AG04449 (cell line): ENCODE data around the gene PSMD2.

Source experiments
- CTCF ChIA-PET: fragments of 350-600 bp; formaldehyde crosslinking; extraction: SDS; loops from one replicate; lab custom pipeline; 2021; ENCODE audit warnings: antibody characterized with exemption; lab: Yijun Ruan, JAX
- POLR2A ChIA-PET: fragments of 400-600, 350-600 bp; formaldehyde crosslinking; extraction: SDS; loops from one replicate; lab custom pipeline; 2020; ENCODE audit warnings: antibody characterized with exemption, inconsistent platforms; lab: Yijun Ruan, JAX
- DNase-seq: peaks from one replicate; pipeline ENCODE4 v3.0.0-alpha.2; 2010; ENCODE audit warnings: low read depth, low spot score
- H3K4me3 ChIP-seq: 2 replicates; pipeline ENCODE4 v1.5.1; 2011; ENCODE audit warnings: low read depth, mild to moderate bottlenecking, control low read depth, low read length
- TF ChIP-seq, protein P1 (sequence below): IDR thresholded peaks from one replicate; pipeline ENCODE4 v1.5.1; 2011; ENCODE audit warnings: mild to moderate bottlenecking, moderate library complexity, low read length, control low read depth, inconsistent platforms; ENCODE audit not compliant: insufficient read depth; ENCODE audit errors: missing control alignments

The PSMD2 gene

DNA sequence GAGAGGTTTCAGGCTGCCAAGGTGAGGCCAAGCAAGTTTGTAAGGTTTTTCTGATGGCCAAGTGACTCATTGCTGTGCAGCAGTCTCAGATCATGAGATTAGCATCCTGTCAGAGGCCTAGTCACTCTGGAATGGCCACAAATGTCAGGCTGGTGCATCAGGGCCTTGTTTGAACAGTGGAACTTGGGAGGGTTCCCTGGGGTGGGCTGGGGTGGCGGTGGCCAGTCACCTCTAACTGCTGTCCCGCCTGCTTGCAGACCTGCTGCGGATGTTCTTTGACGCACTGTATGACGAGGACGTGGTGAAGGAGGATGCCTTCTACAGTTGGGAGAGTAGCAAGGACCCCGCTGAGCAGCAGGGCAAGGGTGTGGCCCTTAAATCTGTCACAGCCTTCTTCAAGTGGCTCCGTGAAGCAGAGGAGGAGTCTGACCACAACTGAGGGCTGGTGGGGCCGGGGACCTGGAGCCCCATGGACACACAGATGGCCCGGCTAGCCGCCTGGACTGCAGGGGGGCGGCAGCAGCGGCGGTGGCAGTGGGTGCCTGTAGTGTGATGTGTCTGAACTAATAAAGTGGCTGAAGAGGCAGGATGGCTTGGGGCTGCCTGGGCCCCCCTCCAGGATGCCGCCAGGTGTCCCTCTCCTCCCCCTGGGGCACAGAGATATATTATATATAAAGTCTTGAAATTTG, 35.6 kb downstream of the PSMD2 start:
- CTCF ChIA-PET, result interaction anchor here (1.0 kb wide), 1 partner anchor 11 kb away, joined by 3 read pairs; no protein-coding TSS in a partner anchor
- POLR2A ChIA-PET, result no interaction called here
- TF ChIP-seq, protein P1, sequence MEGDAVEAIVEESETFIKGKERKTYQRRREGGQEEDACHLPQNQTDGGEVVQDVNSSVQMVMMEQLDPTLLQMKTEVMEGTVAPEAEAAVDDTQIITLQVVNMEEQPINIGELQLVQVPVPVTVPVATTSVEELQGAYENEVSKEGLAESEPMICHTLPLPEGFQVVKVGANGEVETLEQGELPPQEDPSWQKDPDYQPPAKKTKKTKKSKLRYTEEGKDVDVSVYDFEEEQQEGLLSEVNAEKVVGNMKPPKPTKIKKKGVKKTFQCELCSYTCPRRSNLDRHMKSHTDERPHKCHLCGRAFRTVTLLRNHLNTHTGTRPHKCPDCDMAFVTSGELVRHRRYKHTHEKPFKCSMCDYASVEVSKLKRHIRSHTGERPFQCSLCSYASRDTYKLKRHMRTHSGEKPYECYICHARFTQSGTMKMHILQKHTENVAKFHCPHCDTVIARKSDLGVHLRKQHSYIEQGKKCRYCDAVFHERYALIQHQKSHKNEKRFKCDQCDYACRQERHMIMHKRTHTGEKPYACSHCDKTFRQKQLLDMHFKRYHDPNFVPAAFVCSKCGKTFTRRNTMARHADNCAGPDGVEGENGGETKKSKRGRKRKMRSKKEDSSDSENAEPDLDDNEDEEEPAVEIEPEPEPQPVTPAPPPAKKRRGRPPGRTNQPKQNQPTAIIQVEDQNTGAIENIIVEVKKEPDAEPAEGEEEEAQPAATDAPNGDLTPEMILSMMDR, result no peak
- H3K4me3 ChIP-seq, result no peak overlapping the region
- DNase-seq, result no peak

DNA sequence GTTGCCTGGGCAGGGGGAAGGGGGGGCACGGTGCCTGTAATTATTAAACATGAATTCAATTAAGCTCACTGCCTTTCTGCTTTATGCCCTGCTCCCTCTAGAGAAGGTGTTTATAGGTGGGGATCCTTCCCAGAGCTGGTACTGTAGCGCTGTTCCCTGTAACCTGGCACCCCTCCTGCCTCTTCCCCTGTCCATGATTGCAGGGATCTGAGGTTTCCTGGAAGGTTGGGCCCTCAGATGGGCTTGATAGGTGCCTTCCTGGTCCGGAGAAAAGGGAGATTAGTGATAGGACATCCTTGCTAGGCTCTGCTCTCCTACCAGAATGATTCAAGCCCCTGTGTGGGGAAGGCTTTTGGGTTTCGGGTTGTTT, 36.2 kb downstream of the PSMD2 start:
- CTCF ChIA-PET, result interaction anchor here (1.0 kb wide), 2 partner anchors 10 to 208 kb away, joined by 3 read pairs; no protein-coding TSS in a partner anchor
- H3K4me3 ChIP-seq, result 0 out of 2 replicates have a peak overlapping the region, but pooled peaks have one; percentile 72
- no peak for DNase-seq
- POLR2A ChIA-PET, result interaction anchor here (1.4 kb wide), 1 partner anchor 11 kb away, joined by 3 read pairs; no protein-coding TSS in a partner anchor
- TF ChIP-seq, protein P1, result no peak

DNA sequence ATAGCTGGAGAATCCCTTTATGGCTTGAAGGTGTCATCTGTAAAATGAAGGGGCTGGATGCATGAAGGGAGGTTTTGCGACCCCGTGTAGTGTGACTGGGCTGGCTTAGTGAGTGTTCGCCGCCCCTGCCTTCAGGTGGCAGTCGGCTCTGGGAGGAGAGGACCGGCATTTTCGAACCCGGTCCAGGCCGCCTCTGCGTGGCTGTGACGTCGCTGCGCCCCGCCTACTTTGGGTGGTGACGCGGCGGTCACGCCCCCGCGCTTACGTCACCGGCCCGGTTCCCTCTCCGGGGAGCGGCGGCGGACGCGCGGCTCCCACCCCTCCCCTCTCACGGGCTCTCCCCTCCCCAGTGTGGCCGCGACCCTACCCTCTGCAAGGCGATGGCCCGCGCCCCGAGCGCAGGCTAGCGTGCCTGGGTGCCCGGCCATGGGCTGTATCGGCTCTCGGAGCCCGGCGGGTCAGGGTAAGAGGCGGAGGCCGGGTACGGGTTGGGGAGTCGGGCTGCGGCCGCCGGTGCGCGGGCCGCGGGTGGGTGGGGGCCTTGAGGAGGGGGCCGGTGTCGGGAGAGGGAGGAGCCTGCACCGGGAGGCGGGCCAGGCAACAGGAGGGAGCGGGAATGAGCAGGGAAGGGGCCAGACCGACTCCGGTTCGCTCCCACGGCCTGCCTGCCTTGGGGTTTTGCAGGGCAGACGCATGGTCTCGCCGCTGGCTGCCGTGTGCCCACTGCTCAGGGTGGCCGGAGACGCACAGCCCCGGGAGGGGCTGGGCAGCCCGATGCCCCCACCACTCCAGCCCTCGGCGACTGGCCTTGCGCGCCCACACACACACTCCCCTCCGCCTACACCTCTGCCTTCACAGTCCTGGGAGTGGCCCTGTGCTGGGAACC, 36.9 kb downstream of the PSMD2 start:
- ChIA-PET CTCF (interaction anchor here (1.0 kb wide), 2 partner anchors 10 to 208 kb away, joined by 3 read pairs; no protein-coding TSS in a partner anchor), POLR2A (interaction anchor here (1.4 to 1.5 kb wide), 2 partner anchors 12 to 15 kb away, joined by 3 to 5 read pairs; no protein-coding TSS in a partner anchor)
- TF ChIP-seq, protein P1, result no peak
- no peak for DNase-seq
- H3K4me3 ChIP-seq, result peak overlapping the region; percentile 72

DNA sequence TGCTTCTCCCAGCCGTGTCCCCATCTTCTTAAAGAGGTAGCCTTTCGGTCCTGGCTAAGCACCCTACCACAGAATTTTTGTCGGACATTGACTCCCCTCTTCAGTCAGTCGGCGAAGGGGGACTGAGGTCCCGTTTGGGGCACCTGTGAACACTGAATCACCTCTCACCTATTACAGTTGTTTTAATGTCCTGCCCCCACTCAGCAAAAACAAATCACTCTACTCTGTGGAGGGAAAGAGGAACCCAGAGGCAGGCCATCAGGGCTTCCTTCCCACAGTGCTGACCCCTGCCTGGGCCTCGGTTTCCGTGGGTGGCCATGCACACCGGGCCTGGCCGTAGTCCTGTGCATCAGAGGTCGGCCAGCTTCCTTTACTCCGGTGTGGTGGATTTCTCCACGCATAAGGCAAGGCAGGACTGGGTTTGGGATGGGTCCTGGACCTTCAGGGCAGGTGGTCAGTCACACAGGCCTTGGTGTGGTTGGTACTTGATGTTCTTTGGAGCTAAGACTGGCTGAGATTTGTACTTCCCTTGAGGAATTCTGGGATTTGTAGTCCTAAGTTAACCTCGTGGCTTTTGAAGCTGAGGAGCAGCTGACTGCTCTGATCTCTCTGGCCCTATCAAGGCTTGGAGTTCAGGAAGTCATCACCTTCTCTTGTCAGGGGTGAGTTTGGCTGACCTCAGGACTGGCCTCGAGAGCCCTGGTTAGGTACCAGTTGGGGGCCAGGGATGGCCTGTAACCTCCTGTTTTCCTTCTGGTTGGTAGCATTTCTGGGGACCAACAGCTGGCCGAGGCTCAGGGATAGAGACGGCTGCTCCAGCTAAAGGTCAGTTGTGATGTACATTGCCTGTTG, 37.7 kb downstream of the PSMD2 start:
- TF ChIP-seq, protein P1, result no peak
- CTCF ChIA-PET, result interaction anchor here (0.6 to 4.2 kb wide), 8 partner anchors 9 to 432 kb away, joined by 3 to 32 read pairs (median 5); partner anchors contain the start of genes CLCN2, EEF1AKMT4 and POLR2H
- POLR2A ChIA-PET, result interaction anchor here (0.6 to 1.5 kb wide), 6 partner anchors 10 to 37 kb away, joined by 3 to 5 read pairs (median 4); no protein-coding TSS in a partner anchor

DNA sequence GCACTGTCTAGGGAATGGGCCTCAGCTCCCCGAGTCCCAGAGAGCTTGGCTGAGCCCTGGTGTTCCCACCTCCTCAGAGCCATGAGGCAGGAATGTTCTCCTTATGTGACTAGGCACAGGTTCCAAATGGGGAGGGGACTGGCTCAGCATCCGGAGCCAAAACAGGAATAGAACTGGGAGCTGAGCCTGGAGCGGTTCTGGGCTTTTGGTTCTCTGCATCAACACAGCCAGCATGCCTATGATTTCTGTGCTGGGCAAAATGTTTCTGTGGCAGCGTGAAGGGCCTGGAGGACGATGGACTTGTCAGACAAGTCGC, 38.3 kb downstream of the PSMD2 start, which contains the start of gene FAM131A:
TSS of gene FAM131A (plus strand) at position 202 of the 316 bp plus-strand sequence. CDS start at position 233, 31 bp downstream.
- TF ChIP-seq, protein P1, result no peak
- H3K4me3 ChIP-seq, result peak within 1 kb of the TSS; percentile 72
- DNase-seq, result no peak
- CTCF ChIA-PET, result interaction anchor here (0.6 to 4.2 kb wide), 8 partner anchors 9 to 432 kb away, joined by 3 to 32 read pairs (median 5); partner anchors contain the start of genes CLCN2, EEF1AKMT4 and POLR2H
- POLR2A ChIA-PET, result interaction anchor here (0.6 to 1.5 kb wide), 4 partner anchors 10 to 38 kb away, joined by 3 to 5 read pairs (median 4); no protein-coding TSS in a partner anchor

More for the DNA sequence above, 37.7 kb downstream of the PSMD2 start:
- H3K4me3 ChIP-seq, result peak overlapping the region; percentile 72
- no peak for DNase-seq
